MCF 10A (cell line): ENCODE data around the gene MGARP. TPM values are rescaled to one million over a fixed set of nuclear protein-coding genes. Genes with fewer than 3 reads are reported as not detected.

ENCODE experiments used
- BruUV-seq: library from RNA; stranded (reverse); fragments of 400-500 nt; replicated peaks from 2 replicates; lab custom pipeline; 2021; lab: Mats Ljungman, UMichigan
- CTCF ChIA-PET: fragments of 300-600 bp; sonication (Branson Sonifier 250); formaldehyde crosslinking; extraction: SDS; loops from one replicate; lab custom pipeline; 2021; ENCODE audit warnings: antibody characterized with exemption, inconsistent platforms; lab: Yijun Ruan, JAX
- POLR2A ChIA-PET: fragments of 300-600, 350-650 bp; sonication (Branson Sonifier 250); formaldehyde crosslinking; extraction: SDS; loops from one replicate; lab custom pipeline; 2020; ENCODE audit warnings: antibody characterized with exemption, inconsistent platforms; lab: Yijun Ruan, JAX
- DNase-seq: peaks from one replicate; pipeline ENCODE4 v3.0.0-alpha.2; 2018; ENCODE audit not compliant: unreplicated experiment
- H3K27ac Mint-ChIP-seq: one replicate; pipeline ENCODE4 v1.8.0; 2022; ENCODE audit warnings: mild to moderate bottlenecking, low read depth, mixed read lengths; ENCODE audit not compliant: unreplicated experiment
- H3K27me3 Mint-ChIP-seq: one replicate; pipeline ENCODE4 v1.8.0; 2022; ENCODE audit warnings: mixed read lengths; ENCODE audit not compliant: insufficient read depth, unreplicated experiment
- H3K36me3 Mint-ChIP-seq: one replicate; pipeline ENCODE4 v1.8.0; 2022; ENCODE audit warnings: mild to moderate bottlenecking, moderate library complexity, mixed read lengths; ENCODE audit not compliant: insufficient read depth, unreplicated experiment
- H3K4me1 Mint-ChIP-seq: one replicate; pipeline ENCODE4 v1.8.0; 2022; ENCODE audit warnings: mixed read lengths; ENCODE audit not compliant: insufficient read depth, unreplicated experiment
- H3K4me3 Mint-ChIP-seq: one replicate; pipeline ENCODE4 v1.8.0; 2022; ENCODE audit warnings: mild to moderate bottlenecking, moderate library complexity, mixed read lengths; ENCODE audit not compliant: unreplicated experiment
- H3K9me3 Mint-ChIP-seq: one replicate; pipeline ENCODE4 v1.8.0; 2022; ENCODE audit warnings: mixed read lengths; ENCODE audit not compliant: unreplicated experiment
- CTCF ChIP-seq: fragments of 200-600 bp; IDR thresholded peaks from one replicate; pipeline ENCODE4 v1.8.0; 2022; ENCODE audit warnings: antibody characterized with exemption, mild to moderate bottlenecking; ENCODE audit not compliant: unreplicated experiment
- intact Hi-C: fragments of 100-400 bp; cut with micrococcal nuclease; formaldehyde crosslinking; loops from 2 replicates; pipeline ENCODE4 v1.14.1; 2022
- total RNA-seq: library from RNA; stranded (reverse); gene quantifications from 2 replicates; pipeline ENCODE4 v1.2.3, GENCODE V29; 2022

MGARP gene
- total RNA-seq, 1 experiment from 2014 or later: not detected

DNA sequence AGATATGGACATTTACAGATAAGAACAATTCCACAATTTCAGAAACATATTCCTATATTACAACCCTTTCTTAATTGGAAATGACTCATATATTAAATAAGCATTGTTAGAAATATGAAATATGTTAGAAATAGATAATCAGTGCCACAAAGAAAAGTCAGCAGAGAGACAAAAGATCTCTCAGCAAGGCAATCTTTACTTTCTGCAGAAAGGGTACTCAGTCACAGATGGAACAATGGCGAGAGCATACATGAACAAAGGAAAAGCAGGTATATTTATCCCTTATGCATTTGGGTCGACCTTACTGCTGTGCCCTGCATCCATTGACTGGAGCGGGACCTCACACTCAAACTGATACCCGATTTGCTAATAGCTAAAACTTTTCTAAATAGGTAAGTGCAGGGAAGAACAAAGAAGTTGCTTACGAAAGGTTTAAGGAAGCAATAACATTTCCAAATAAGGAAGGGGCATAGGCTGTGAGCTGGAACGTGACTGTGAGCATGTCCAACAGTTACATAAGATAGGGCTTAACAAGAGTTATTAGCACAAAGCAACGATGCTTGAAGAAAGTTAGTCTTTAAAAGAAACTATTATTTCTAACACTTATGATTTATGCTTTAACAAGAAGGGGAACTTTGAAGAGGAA lies 40.8 kb downstream of the MGARP start:
- Mint-ChIP-seq H3K27ac (no peak overlapping the region), H3K9me3 (peaks cover 6% of the 10 kb centered on the region), H3K4me1 (peaks cover 23% of the 10 kb centered on the region), H3K4me3 (no peak overlapping the region), H3K27me3 (no peaks in the 10 kb centered on the region), H3K36me3 (no peaks in the 10 kb centered on the region)
- no TSS peak for BruUV-seq
- POLR2A ChIA-PET: interaction anchor here (0.5 to 2.1 kb wide), 3 partner anchors 43 to 61 kb away, joined by 4 to 10 read pairs (median 4); partner anchors contain the start of gene NAA15
- CTCF ChIA-PET: interaction anchor here (0.6 to 1.3 kb wide), 3 partner anchors 12 to 57 kb away, joined by 3 to 7 read pairs (median 7); no protein-coding TSS in a partner anchor
- DNase-seq: no peak
- intact Hi-C loops: no loop called here
- no peak for TF ChIP-seq CTCF

DNA sequence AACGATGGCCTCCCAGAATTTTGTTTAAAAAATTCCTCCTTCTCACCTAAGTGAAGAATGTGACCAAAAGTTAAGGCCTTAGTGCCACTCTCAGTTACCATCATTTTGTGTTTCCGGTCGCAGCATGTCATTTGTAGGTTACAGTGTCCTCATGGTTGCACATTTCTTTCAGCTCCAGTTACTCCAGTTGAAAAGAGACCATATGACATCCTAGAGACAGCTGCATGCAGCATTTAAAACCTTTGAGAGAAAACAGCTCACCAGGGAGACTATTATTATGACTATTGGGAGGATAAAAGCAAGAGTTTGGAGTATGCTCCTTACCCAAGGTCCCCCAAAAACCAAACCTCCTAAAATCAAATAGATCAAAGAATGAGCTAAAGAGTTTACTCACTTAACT lies 45.8 kb downstream of the MGARP start:
- Mint-ChIP-seq H3K9me3 (peaks cover 6% of the 10 kb centered on the region), H3K4me1 (no peaks in the 10 kb centered on the region), H3K27me3 (no peaks in the 10 kb centered on the region), H3K4me3 (no peak overlapping the region), H3K36me3 (no peaks in the 10 kb centered on the region), H3K27ac (no peak overlapping the region)
- no peak for TF ChIP-seq CTCF
- ChIA-PET POLR2A (interaction anchor here (1.3 to 2.4 kb wide), 2 partner anchors 9 to 67 kb away, joined by 3 to 9 read pairs; partner anchors contain the start of gene NAA15), CTCF (interaction anchor here (1.5 kb wide), 1 partner anchor 61 kb away, joined by 9 read pairs; no protein-coding TSS in a partner anchor)
- no TSS peak for BruUV-seq
- intact Hi-C loops: no loop called here
- DNase-seq: no peak

DNA sequence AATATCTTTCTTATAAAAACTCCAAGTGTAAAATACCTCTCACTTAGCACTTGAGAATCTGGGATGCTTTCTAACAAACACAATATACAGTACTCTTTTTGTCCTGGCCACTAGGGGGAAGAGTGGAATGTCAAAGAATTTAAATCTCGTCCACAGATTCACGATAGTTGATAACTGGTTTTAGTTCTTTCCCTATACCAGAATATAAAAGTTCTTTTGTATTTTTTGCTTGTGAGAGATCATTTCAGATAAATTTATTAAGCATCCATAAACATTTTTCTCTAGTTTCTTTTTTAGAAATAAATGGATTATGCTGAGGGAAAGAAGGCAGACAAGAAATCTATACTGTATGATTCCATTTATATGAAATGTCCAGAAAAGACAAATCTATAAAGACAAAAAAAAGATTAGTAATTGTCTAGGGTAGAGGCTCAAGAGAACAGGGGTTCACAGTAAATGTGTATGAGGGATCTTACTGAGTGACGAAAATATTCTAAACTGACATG lies 50.4 kb downstream of the MGARP start:
- ChIA-PET CTCF (interaction anchor here (0.6 to 4.9 kb wide), 6 partner anchors 10 to 199 kb away, joined by 3 to 57 read pairs (median 6); partner anchors contain the start of gene NAA15), POLR2A (interaction anchor here (1.0 to 3.0 kb wide), 2 partner anchors 66 to 70 kb away, joined by 4 to 19 read pairs; no protein-coding TSS in a partner anchor)
- no TSS peak for BruUV-seq
- no peaks in the 10 kb centered on the region for H3K27me3 Mint-ChIP-seq
- no peak overlapping the region for H3K27ac Mint-ChIP-seq
- no peak overlapping the region for H3K4me3 Mint-ChIP-seq
- no peaks in the 10 kb centered on the region for H3K4me1 Mint-ChIP-seq
- intact Hi-C loops: loop anchor here (1.0 to 5.0 kb wide), 7 partner anchors 45 to 223 kb away; no protein-coding TSS in a partner anchor
- TF ChIP-seq CTCF: peak; percentile 62
- DNase-seq: peak; percentile 72
- H3K9me3 Mint-ChIP-seq: no peaks in the 10 kb centered on the region
- H3K36me3 Mint-ChIP-seq: no peaks in the 10 kb centered on the region
